H9 (cell line): ENCODE data around the gene ZRANB1. TPM values are rescaled to one million over a fixed set of nuclear protein-coding genes. Genes with fewer than 3 reads are reported as not detected.

Experiments used
- DNase-seq: peaks from one replicate; pipeline ENCODE4 v3.0.0-alpha.2; 2017
- H2AFZ ChIP-seq: one replicate; pipeline ENCODE4 v1.6.1; 2013; ENCODE audit warnings: mild to moderate bottlenecking, low read length, control low read depth, moderate library complexity
- H2AK5ac ChIP-seq: 2 replicates; pipeline ENCODE4 v1.6.1; 2013; ENCODE audit warnings: low read length, control low read depth, mixed read lengths; ENCODE audit not compliant: insufficient read length
- H2BK120ac ChIP-seq: one replicate; pipeline ENCODE4 v1.6.1; 2013; ENCODE audit warnings: low read depth, mild to moderate bottlenecking, low read length, control low read depth, inconsistent platforms; ENCODE audit not compliant: poor library complexity, severe bottlenecking
- H2BK12ac ChIP-seq: 2 replicates; pipeline ENCODE4 v1.6.1; 2013; ENCODE audit warnings: low read length, control low read depth, mixed read lengths, low read depth; ENCODE audit not compliant: insufficient read length
- H2BK15ac ChIP-seq: 2 replicates; pipeline ENCODE4 v1.6.1; 2013; ENCODE audit warnings: low read depth, low read length, control low read depth
- H2BK20ac ChIP-seq: one replicate; pipeline ENCODE4 v1.6.1; 2013; ENCODE audit warnings: low read depth, mild to moderate bottlenecking, low read length, control low read depth, inconsistent platforms; ENCODE audit not compliant: poor library complexity, severe bottlenecking
- H2BK5ac ChIP-seq: 2 replicates; pipeline ENCODE4 v1.6.1; 2013; ENCODE audit warnings: low read length, control low read depth, mixed read lengths; ENCODE audit not compliant: insufficient read length
- H3K14ac ChIP-seq: 2 replicates; pipeline ENCODE4 v1.6.1; 2013; ENCODE audit warnings: low read length, control low read depth; ENCODE audit not compliant: insufficient read depth
- H3K18ac ChIP-seq: 2 replicates; pipeline ENCODE4 v1.6.1; 2013; ENCODE audit warnings: low read depth, mild to moderate bottlenecking, mixed read lengths, low read length, control low read depth; ENCODE audit not compliant: insufficient read length
- H3K23ac ChIP-seq: 2 replicates; pipeline ENCODE4 v1.6.1; 2013; ENCODE audit warnings: low read length, control low read depth, mixed read lengths, low read depth; ENCODE audit not compliant: insufficient read length
- H3K23me2 ChIP-seq: 2 replicates; pipeline ENCODE4 v1.6.1; 2013; ENCODE audit warnings: low read depth, mild to moderate bottlenecking, mixed read lengths, low read length, control low read depth; ENCODE audit not compliant: insufficient read length, poor library complexity, severe bottlenecking
- H3K27ac ChIP-seq: 2 replicates; pipeline ENCODE4 v1.5.1; 2013; ENCODE audit warnings: low read length, control low read depth, mixed read lengths, low read depth; ENCODE audit not compliant: insufficient read length
- H3K27me3 ChIP-seq: 2 replicates; pipeline ENCODE4 v1.6.1; 2013; ENCODE audit warnings: low read length, control low read depth, inconsistent platforms; ENCODE audit not compliant: insufficient read depth
- H3K4ac ChIP-seq: 2 replicates; pipeline ENCODE4 v1.6.1; 2013; ENCODE audit warnings: low read depth, mild to moderate bottlenecking, control low read depth, inconsistent platforms, low read length, moderate library complexity
- H3K4me1 ChIP-seq: 2 replicates; pipeline ENCODE4 v1.6.1; 2013; ENCODE audit warnings: low read length, control low read depth, inconsistent platforms; ENCODE audit not compliant: insufficient read depth
- H3K4me2 ChIP-seq: 2 replicates; pipeline ENCODE4 v1.6.1; 2013; ENCODE audit warnings: low read length, control low read depth, mixed read lengths; ENCODE audit not compliant: insufficient read length, insufficient read depth
- H3K56ac ChIP-seq: 2 replicates; pipeline ENCODE4 v1.6.1; 2013; ENCODE audit warnings: low read depth, mild to moderate bottlenecking, mixed read lengths, low read length, control low read depth; ENCODE audit not compliant: insufficient read length
- H3K79me1 ChIP-seq: 2 replicates; pipeline ENCODE4 v1.6.1; 2013; ENCODE audit warnings: low read depth, mild to moderate bottlenecking, moderate library complexity, low read length, control low read depth, inconsistent platforms; ENCODE audit not compliant: insufficient read depth, poor library complexity, severe bottlenecking
- H3K79me2 ChIP-seq: 2 replicates; pipeline ENCODE4 v1.6.1; 2013; ENCODE audit warnings: low read length, control low read depth, inconsistent platforms; ENCODE audit not compliant: insufficient read depth
- H3K9ac ChIP-seq: 2 replicates; pipeline ENCODE4 v1.6.1; 2013; ENCODE audit warnings: low read length, control low read depth, mixed read lengths; ENCODE audit not compliant: insufficient read length; ENCODE audit errors: extremely low read depth
- H3K9me3 ChIP-seq: one replicate; pipeline ENCODE4 v1.6.1; 2013; ENCODE audit warnings: low read depth, low read length, inconsistent platforms; ENCODE audit not compliant: control insufficient read depth
- H3T11ph ChIP-seq: one replicate; pipeline ENCODE4 v1.6.1; 2013; ENCODE audit warnings: mild to moderate bottlenecking, low read length, control low read depth, inconsistent platforms
- H4K20me1 ChIP-seq: one replicate; pipeline ENCODE4 v1.6.1; 2013; ENCODE audit not compliant: control insufficient read depth, insufficient read length, insufficient read depth
- H4K5ac ChIP-seq: 2 replicates; pipeline ENCODE4 v1.6.1; 2013; ENCODE audit warnings: low read depth, mild to moderate bottlenecking, mixed read lengths, low read length, control low read depth; ENCODE audit not compliant: insufficient read length
- H4K8ac ChIP-seq: replicated peaks from 2 replicates; pipeline ENCODE4 v1.6.1; 2013; ENCODE audit warnings: low read length, control low read depth, mixed read lengths, low read depth; ENCODE audit not compliant: insufficient read length
- H4K91ac ChIP-seq: 2 replicates; pipeline ENCODE4 v1.6.1; 2013; ENCODE audit warnings: low read depth, mild to moderate bottlenecking, moderate library complexity, mixed read lengths, low read length, control low read depth; ENCODE audit not compliant: insufficient read length
- H3K27ac Mint-ChIP-seq, 3 experiments: 2 replicates in 2 of 3; 3 replicates in 1 of 3; pipeline ENCODE4 v1.8.0; 2020 to 2021; ENCODE audit warnings: mixed read lengths in 3 of 3, mild to moderate bottlenecking in 1 of 3, moderate library complexity in 1 of 3
- H3K27me3 Mint-ChIP-seq: 2 replicates; pipeline ENCODE4 v1.8.0; 2021; ENCODE audit warnings: low read depth, mild to moderate bottlenecking, moderate library complexity, mixed read lengths
- H3K36me3 Mint-ChIP-seq, 3 experiments: 2 replicates in 2 of 3; 3 replicates in 1 of 3; pipeline ENCODE4 v1.8.0; 2020 to 2021; ENCODE audit warnings: low read depth in 3 of 3, mixed read lengths in 3 of 3; ENCODE audit not compliant: insufficient read depth in 1 of 3
- H3K4me1 Mint-ChIP-seq, 2 experiments: 2 replicates each; pipeline ENCODE4 v1.8.0; 2020; ENCODE audit warnings: mixed read lengths in 2 of 2
- H3K4me3 Mint-ChIP-seq, 2 experiments: 2 replicates in 1 of 2; 3 replicates in 1 of 2; pipeline ENCODE4 v1.8.0; 2020 to 2021; ENCODE audit warnings: mild to moderate bottlenecking in 2 of 2, mixed read lengths in 2 of 2, moderate library complexity in 1 of 2
- H3K9me3 Mint-ChIP-seq, 2 experiments: 2 replicates in 1 of 2; 3 replicates in 1 of 2; pipeline ENCODE4 v1.8.0; 2020; ENCODE audit warnings: mild to moderate bottlenecking in 2 of 2, mixed read lengths in 2 of 2, moderate library complexity in 1 of 2
- CTCF ChIP-seq: fragments of 200-600 bp; sonication (generic); conservative IDR thresholded peaks from 3 replicates; pipeline ENCODE4 v1.8.0; 2021; ENCODE audit warnings: antibody characterized with exemption, mild to moderate bottlenecking
- WGBS: extraction: QIAGEN DNeasy Blood & Tissue Kit; methylation state at CpG from one replicate; pipeline ENCODE4 v1.1.7; 2013; ENCODE audit warnings: missing lambda C conversion rate, low lambda C conversion rate, mixed read lengths; ENCODE audit not compliant: insufficient read length; ENCODE audit errors: extremely low coverage; 5-methylcytosine and 5-hydroxymethylcytosine counted together
- total RNA-seq: library from RNA; stranded (reverse); gene quantifications from 2 replicates; pipeline ENCODE4 v1.2.1, GENCODE V29; 2021

Gene ZRANB1
- total RNA-seq, 1 experiment from 2014 or later, result 17.4 TPM

DNA sequence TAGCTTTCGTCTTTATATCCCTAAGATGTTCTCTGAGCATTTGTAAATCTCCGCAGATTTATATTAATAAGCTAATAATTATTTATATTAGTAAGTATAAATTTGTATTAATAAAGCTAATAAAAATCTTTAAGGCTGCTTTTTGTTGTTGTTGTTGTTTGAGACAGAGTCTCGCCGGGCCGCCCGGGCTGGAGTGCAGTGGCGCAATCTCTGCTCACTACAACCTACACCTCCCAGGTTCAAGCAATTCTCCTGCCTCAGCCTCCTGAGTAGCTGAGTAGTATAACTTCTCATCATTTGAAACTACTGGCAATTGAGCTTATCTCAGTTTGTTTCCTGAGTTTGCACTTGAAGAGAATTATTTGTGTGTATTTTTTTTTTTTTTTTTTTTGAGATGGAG is 5.1 kb upstream of the ZRANB1 start:
- no peaks in the 10 kb centered on the region for H3K23me2 ChIP-seq
- no peaks in the 10 kb centered on the region for H3K9me3 ChIP-seq
- H3K4me1 Mint-ChIP-seq, result peaks cover 2 to 3% of the 10 kb centered on the region in 2 experiments; a peak in 3 of 4 replicates
- H2BK20ac ChIP-seq, result no peak overlapping the region
- no peak overlapping the region for H3K56ac ChIP-seq
- H3K9ac ChIP-seq, result no peak overlapping the region
- H4K20me1 ChIP-seq, result no peaks in the 10 kb centered on the region
- H3K27ac Mint-ChIP-seq, result no peak overlapping the region
- H3K23ac ChIP-seq, result no peak overlapping the region
- peaks cover 5 to 11% (median 6%) of the 10 kb centered on the region in 3 experiments for H3K36me3 Mint-ChIP-seq
- H3K4me3 Mint-ChIP-seq, result no peak overlapping the region
- no peaks in the 10 kb centered on the region; the same call in 1 of the 2 replicates for H3K4me1 ChIP-seq
- WGBS, result no CpG with 5 or more reads among the region's 7 CpGs
- peaks cover 3 to 4% of the 10 kb centered on the region in 2 experiments; a peak in 3 of 5 replicates for H3K9me3 Mint-ChIP-seq
- no peak overlapping the region for H2BK15ac ChIP-seq
- no peak overlapping the region for H3K4ac ChIP-seq
- H2BK120ac ChIP-seq, result no peak overlapping the region
- no peaks in the 10 kb centered on the region for H3K27me3 ChIP-seq
- H4K5ac ChIP-seq, result no peak overlapping the region
- H4K91ac ChIP-seq, result no peak overlapping the region
- H3K4me2 ChIP-seq, result no peak overlapping the region
- no peak overlapping the region for H2BK12ac ChIP-seq
- H3K18ac ChIP-seq, result no peak overlapping the region
- no peaks in the 10 kb centered on the region; the same call in 1 of the 2 replicates for H3K27me3 Mint-ChIP-seq
- H3K79me2 ChIP-seq, result peaks cover 29% of the 10 kb centered on the region; the same call in 1 of the 2 replicates
- H2BK5ac ChIP-seq, result no peak overlapping the region
- H2AFZ ChIP-seq, result no peak overlapping the region
- no peak overlapping the region for H3K14ac ChIP-seq
- H3K27ac ChIP-seq, result no peak overlapping the region
- H2AK5ac ChIP-seq, result no peak overlapping the region
- H4K8ac ChIP-seq, result no peak overlapping the region
- peaks cover 9% of the 10 kb centered on the region for H3K79me1 ChIP-seq
- H3T11ph ChIP-seq, result no peak overlapping the region
- DNase-seq, result no peak
- TF ChIP-seq CTCF, result no peak
